Measurements from ENCODE around the gene HSPA8. TPM values are rescaled to one million over a fixed set of nuclear protein-coding genes. Genes with fewer than 3 reads are reported as not detected.

The HSPA8 gene
- total and polyA plus RNA-seq, 2 of the 4 experiments (the other 2 are of a cell fraction) = 2,309 to 4,346 TPM

- Histone ChIP-seq H4K8ac (ENCODE audit: low read depth in 2 of 2, low read length in 2 of 2) (no peak overlapping the region), H2BK20ac (ENCODE audit: low read depth, low read length) (no peak overlapping the region), H3K9me1 (ENCODE audit: insufficient read depth, low read length) (0 out of 2 replicates have a peak, but pooled peaks cover 3% of the 10 kb centered on the region), H3K4me3 (ENCODE audit: insufficient read depth, low read depth, low read length) (no peak overlapping the region), H2BK15ac (ENCODE audit: low read depth, low read length) (no peak overlapping the region), H2BK5ac (ENCODE audit: low read depth, low read length, poor library complexity, severe bottlenecking) (no peak overlapping the region), H2BK120ac (ENCODE audit: low read depth, low read length) (no peak overlapping the region), H4K91ac (ENCODE audit: insufficient read depth, low read depth, low read length) (no peak overlapping the region), H3K56ac (ENCODE audit: extremely low read depth, insufficient read depth, low read length) (no peak overlapping the region), H3K14ac (replicated peaks; ENCODE audit: low read depth, low read length) (no peak overlapping the region), H2AFZ (replicated peaks; ENCODE audit: low read length, poor library complexity) (no peak overlapping the region), H3K79me1 (ENCODE audit: low read depth in 1 of 2, low read length in 2 of 2) (peaks cover 17% of the 10 kb centered on the region in 2 experiments), H2AK9ac (replicated peaks; ENCODE audit: low read depth, low read length, poor library complexity) (no peak overlapping the region), H3K9me3 (ENCODE audit: control insufficient read depth, insufficient read depth, low read length) (no peaks in the 10 kb centered on the region), H3K9ac (ENCODE audit: low read depth, low read length) (no peak overlapping the region), H3K4me2 (ENCODE audit: low read depth, low read length) (no peak overlapping the region), H4K5ac (ENCODE audit: low read depth, low read length) (no peak overlapping the region), H3K4me1 (ENCODE audit: control insufficient read depth, insufficient read depth, low read length) (no peaks in the 10 kb centered on the region), H2AK5ac (ENCODE audit: low read depth, low read length) (no peak overlapping the region), H3K23ac (ENCODE audit: low read depth, low read length) (no peak overlapping the region), H4K20me1 (ENCODE audit: insufficient read depth, low read length) (no peaks in the 10 kb centered on the region), H3K36me3 (ENCODE audit: control insufficient read depth, insufficient read depth, low read length) (peaks cover 55% of the 10 kb centered on the region), H3K4ac (ENCODE audit: low read depth, low read length) (no peak overlapping the region), H3K18ac (ENCODE audit: low read depth, low read length) (no peak overlapping the region), H3K27me3 (ENCODE audit: control insufficient read depth, insufficient read depth, low read length) (no peaks in the 10 kb centered on the region), H3K27ac (ENCODE audit: insufficient read depth, low read length) (no peak overlapping the region)
- dilution Hi-C loops (cut with HindIII; ENCODE audit: low sequenced_read_pairs, unreplicated experiment) (no loop called here), intact Hi-C loops (cut with micrococcal nuclease) (no loop called here), in situ Hi-C loops (cut with MboI; ENCODE audit: low sequenced_read_pairs) (no loop called here)
- no peak for DNase-seq
- ChIA-PET POLR2A (ENCODE audit: unreplicated experiment) (no interaction called here), CTCF (no interaction called here)
- ATAC-seq (ENCODE audit: low read depth) = no peak
- TF ChIP-seq NFE2L2 (IDR thresholded peaks at IDR 0.05; ENCODE audit: low read depth, low read length) (no peak), CHD1 (IDR thresholded peaks at IDR 0.05; ENCODE audit: low read depth, low read length) (no peak), MAFK (IDR thresholded peaks at IDR 0.05; ENCODE audit: low read depth, low read length) (no peak), ELK1 (IDR thresholded peaks at IDR 0.05; ENCODE audit: borderline replicate concordance, low read depth, low read length) (no peak), MAZ (IDR thresholded peaks at IDR 0.05; ENCODE audit: borderline replicate concordance, low read depth, low read length) (no peak), CTCF (conservative IDR thresholded peaks at IDR 0.05; ENCODE audit: low read depth, low read length) (no peak), USF2 (IDR thresholded peaks at IDR 0.05; ENCODE audit: low read depth, low read length) (no peak), POLR2A (IDR thresholded peaks at IDR 0.05; ENCODE audit: low read depth, low read length) (no peak), RAD21 (IDR thresholded peaks at IDR 0.05; ENCODE audit: low read length) (no peak), MXI1 (IDR thresholded peaks at IDR 0.05; ENCODE audit: borderline replicate concordance, low read depth, low read length) (no peak), RFX5 (IDR thresholded peaks at IDR 0.05; ENCODE audit: low read depth, low read length) (no peak)
- BruUV-seq (replicated peaks) = no TSS peak
Measured at GRCh38 chr11:123072762-123073161, 10.8 kb upstream of the HSPA8 start.
